Measurements from ENCODE around the gene DUOX1.
"Not testable (repeated sequence)": the region's sequence is repeated elsewhere in the genome, so short reads cannot be mapped to it uniquely, and the experiment has no call there.

Gene DUOX1

DNA sequence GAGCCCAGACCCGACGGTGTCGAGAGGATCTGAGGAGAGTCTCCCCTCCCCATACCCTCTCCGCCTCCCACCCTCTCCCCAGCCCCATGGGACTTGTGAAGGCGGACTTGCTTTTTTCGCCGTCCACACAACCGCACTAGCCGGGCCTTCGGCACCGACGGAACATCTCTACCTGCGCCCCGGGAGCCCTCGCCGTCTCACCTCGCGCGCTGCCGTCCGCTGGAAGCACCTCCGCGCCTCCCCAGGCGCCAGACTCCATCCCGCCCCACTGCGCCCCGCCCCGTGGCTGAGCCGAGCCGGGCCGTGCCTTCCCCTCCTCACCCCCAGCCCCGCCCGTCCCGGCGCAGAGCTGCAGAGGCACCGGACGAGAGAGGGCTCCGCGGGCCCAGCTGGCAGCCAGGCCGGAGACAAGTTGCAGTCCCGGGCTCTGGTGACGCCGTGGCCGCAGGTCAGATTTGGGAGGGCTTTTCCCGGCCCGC, at the start of gene DUOX1, which contains the start of gene DUOXA1:
Gene DUOX1 (plus strand): TSS at position 344 of the 479 bp plus-strand sequence. CDS start 1,973 bp downstream, outside the sequence.
Gene DUOXA1 (minus strand): TSS at position 229 of the 479 bp plus-strand sequence. CDS start 6,865 bp downstream, outside the sequence.
- H3K4me3 ChIP-seq (ENCODE audit: low read depth, low read length) = no peak within 1 kb of the TSS
- peaks cover 90% of the 10 kb centered on the region for H3K27me3 ChIP-seq (ENCODE audit: insufficient read depth, low read length)
- H2AFZ ChIP-seq (ENCODE audit: low read length, unreplicated experiment) = no peak within 1 kb of the TSS
- no peak within 1 kb of the TSS for H3K27ac ChIP-seq (ENCODE audit: low read depth, low read length)
- no peaks in the 10 kb centered on the region for H3K79me2 ChIP-seq (ENCODE audit: control insufficient read depth, insufficient read depth, low read length, unreplicated experiment)
- no peaks in the 10 kb centered on the region for H3K36me3 ChIP-seq (ENCODE audit: insufficient read depth, low read length)
- H3K4me1 ChIP-seq (ENCODE audit: control insufficient read depth, insufficient read depth, low read length, unreplicated experiment) = no peaks in the 10 kb centered on the region

DNA sequence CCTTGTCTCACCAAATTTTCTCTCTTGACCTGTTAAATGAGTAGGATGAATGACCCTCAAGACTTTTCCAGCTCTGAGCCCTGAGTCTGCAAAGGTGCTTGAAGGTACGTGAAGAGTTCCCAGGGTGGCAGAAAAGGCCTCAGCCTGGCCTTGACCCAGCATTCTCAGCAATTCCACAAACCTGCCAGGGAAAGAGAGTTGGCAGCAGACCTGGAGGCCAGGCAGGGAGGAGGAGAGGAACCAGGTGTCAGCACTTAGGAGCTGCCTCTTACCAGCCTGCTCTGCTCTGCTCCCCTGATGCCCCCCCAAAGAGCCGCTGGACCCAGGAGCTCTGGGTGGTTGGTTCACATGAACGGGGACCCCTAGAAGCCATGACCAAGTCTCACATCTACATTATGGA, 49.2 kb upstream of the DUOX1 start:
- not testable (repeated sequence) for H3K4me3 ChIP-seq (ENCODE audit: low read depth, low read length); H3K4me1 ChIP-seq (ENCODE audit: control insufficient read depth, insufficient read depth, low read length, unreplicated experiment); H3K36me3 ChIP-seq (ENCODE audit: insufficient read depth, low read length); H2AFZ ChIP-seq (ENCODE audit: low read length, unreplicated experiment); H3K79me2 ChIP-seq (ENCODE audit: control insufficient read depth, insufficient read depth, low read length, unreplicated experiment); H3K27ac ChIP-seq (ENCODE audit: low read depth, low read length)
- H3K27me3 ChIP-seq (ENCODE audit: insufficient read depth, low read length) = peaks cover 25% of the 10 kb centered on the region

DNA sequence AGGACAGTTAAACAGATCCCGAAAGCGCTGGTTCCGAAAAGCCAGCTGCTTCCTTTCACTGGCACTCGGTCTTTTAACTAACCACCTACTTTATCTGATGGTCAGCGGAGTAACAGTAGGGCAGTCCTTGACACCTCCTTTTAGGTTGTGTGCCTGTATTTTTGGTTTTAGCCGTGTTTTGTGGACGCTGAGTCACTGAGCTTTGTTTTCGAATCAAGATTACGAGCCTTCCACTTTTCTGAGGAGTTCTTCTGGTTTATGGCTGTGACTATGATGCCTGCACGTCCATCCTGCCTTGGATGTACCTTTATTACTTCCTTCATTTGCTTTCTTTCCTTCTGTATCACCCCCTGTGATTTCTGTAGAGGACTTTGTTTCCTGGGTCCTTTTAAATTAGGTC, 47.4 kb upstream of the DUOX1 start:
- H2AFZ ChIP-seq (ENCODE audit: low read length, unreplicated experiment); H3K27ac ChIP-seq (ENCODE audit: low read depth, low read length); H3K79me2 ChIP-seq (ENCODE audit: control insufficient read depth, insufficient read depth, low read length, unreplicated experiment); H3K4me3 ChIP-seq (ENCODE audit: low read depth, low read length); H3K4me1 ChIP-seq (ENCODE audit: control insufficient read depth, insufficient read depth, low read length, unreplicated experiment); H3K36me3 ChIP-seq (ENCODE audit: insufficient read depth, low read length): not testable (repeated sequence)
- peaks cover 36% of the 10 kb centered on the region for H3K27me3 ChIP-seq (ENCODE audit: insufficient read depth, low read length)

- H2AFZ ChIP-seq (ENCODE audit: low read length, unreplicated experiment) = no peak overlapping the region
- H3K79me2 ChIP-seq (ENCODE audit: control insufficient read depth, insufficient read depth, low read length, unreplicated experiment) = no peaks in the 10 kb centered on the region
- H3K27me3 ChIP-seq (ENCODE audit: insufficient read depth, low read length) = peaks cover 44% of the 10 kb centered on the region
- no peaks in the 10 kb centered on the region for H3K36me3 ChIP-seq (ENCODE audit: insufficient read depth, low read length)
- no peak overlapping the region for H3K4me3 ChIP-seq (ENCODE audit: low read depth, low read length)
- no peak overlapping the region for H3K27ac ChIP-seq (ENCODE audit: low read depth, low read length)
- H3K4me1 ChIP-seq (ENCODE audit: control insufficient read depth, insufficient read depth, low read length, unreplicated experiment) = no peaks in the 10 kb centered on the region
Measured at GRCh38 chr15:45083223-45083622, 46.6 kb upstream of the DUOX1 start.

GRCh38 chr15:45084163-45084562, 45.6 kb upstream of the DUOX1 start:
- H3K27ac ChIP-seq (ENCODE audit: low read depth, low read length) = no peak overlapping the region
- H3K4me3 ChIP-seq (ENCODE audit: low read depth, low read length) = no peak overlapping the region
- H3K79me2 ChIP-seq (ENCODE audit: control insufficient read depth, insufficient read depth, low read length, unreplicated experiment) = no peaks in the 10 kb centered on the region
- H2AFZ ChIP-seq (ENCODE audit: low read length, unreplicated experiment) = no peak overlapping the region
- no peaks in the 10 kb centered on the region for H3K36me3 ChIP-seq (ENCODE audit: insufficient read depth, low read length)
- H3K27me3 ChIP-seq (ENCODE audit: insufficient read depth, low read length) = peaks cover 49% of the 10 kb centered on the region
- no peaks in the 10 kb centered on the region for H3K4me1 ChIP-seq (ENCODE audit: control insufficient read depth, insufficient read depth, low read length, unreplicated experiment)

DNA sequence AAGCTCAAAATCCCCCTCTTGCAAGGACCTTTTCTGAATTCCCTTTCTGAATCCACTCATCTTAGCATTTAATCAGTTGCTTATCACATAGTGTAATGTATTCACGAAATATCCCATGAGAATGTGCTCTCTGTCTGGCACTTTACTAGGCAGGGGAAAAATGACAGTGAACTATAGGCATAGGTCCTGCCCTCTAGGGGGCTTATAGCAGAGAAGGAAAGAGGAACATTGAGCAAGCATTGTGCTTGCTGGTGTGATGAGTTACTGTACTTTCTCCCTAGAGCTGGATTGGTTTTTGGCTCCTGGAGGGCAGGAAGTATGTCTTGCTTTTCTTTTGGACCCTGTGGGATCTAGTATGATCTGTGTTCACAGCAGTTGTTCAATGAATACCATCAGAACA, 42.3 kb upstream of the DUOX1 start:
- Histone ChIP-seq H3K79me2 (ENCODE audit: control insufficient read depth, insufficient read depth, low read length, unreplicated experiment) (no peaks in the 10 kb centered on the region), H3K36me3 (ENCODE audit: insufficient read depth, low read length) (no peaks in the 10 kb centered on the region), H3K4me3 (ENCODE audit: low read depth, low read length) (no peak overlapping the region), H2AFZ (ENCODE audit: low read length, unreplicated experiment) (no peak overlapping the region), H3K27me3 (ENCODE audit: insufficient read depth, low read length) (peaks cover 78% of the 10 kb centered on the region), H3K4me1 (ENCODE audit: control insufficient read depth, insufficient read depth, low read length, unreplicated experiment) (peaks cover 9% of the 10 kb centered on the region), H3K27ac (ENCODE audit: low read depth, low read length) (no peak overlapping the region)

DNA sequence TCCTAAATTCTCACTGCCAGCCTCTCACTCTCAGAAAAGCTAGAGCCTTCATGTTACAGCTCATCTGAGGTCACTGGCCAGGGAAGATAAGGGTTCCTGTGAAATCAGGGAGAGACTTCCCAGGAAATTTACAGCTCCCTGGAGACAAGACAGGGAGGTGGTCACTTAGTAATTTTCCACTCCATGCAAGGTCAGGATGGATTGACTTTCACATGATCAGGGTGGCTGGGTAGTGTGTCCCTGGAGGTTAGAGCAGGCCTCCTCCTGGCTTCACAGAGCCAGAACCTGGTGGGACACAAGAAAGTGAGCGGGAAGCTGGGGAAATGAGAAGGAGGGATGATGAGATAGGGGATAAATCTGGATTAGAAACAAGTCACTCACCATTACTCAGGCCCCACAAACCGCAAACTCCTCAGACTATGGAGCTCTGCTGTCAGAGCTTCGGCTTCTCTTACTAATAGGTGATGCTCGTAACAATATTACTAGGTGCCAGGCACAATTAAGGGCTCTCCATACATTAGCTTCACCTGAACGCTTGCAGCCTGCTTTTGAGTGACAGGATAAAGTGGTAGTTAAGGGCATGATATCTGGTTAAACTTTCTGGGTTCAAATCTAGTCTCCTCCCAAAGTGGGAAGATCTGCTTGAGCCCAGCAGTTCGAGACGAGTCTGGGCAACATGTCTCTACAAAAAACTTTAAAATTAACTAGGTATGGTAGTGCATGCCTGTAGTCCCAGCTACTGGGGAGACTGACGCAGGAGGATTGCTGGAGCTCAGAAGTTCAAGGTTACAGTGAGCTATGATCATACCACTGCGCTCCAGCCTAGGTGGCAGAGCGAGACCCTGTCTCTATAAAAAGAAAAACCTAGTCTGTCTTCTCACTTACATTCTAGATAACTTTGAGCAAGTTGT, 40.7 kb upstream of the DUOX1 start:
- H3K4me1 ChIP-seq (ENCODE audit: control insufficient read depth, insufficient read depth, low read length, unreplicated experiment) = peaks cover 9% of the 10 kb centered on the region
- no peaks in the 10 kb centered on the region for H3K79me2 ChIP-seq (ENCODE audit: control insufficient read depth, insufficient read depth, low read length, unreplicated experiment)
- H3K4me3 ChIP-seq (ENCODE audit: low read depth, low read length) = no peak overlapping the region
- peaks cover 82% of the 10 kb centered on the region for H3K27me3 ChIP-seq (ENCODE audit: insufficient read depth, low read length)
- H3K27ac ChIP-seq (ENCODE audit: low read depth, low read length) = no peak overlapping the region
- no peaks in the 10 kb centered on the region for H3K36me3 ChIP-seq (ENCODE audit: insufficient read depth, low read length)
- H2AFZ ChIP-seq (ENCODE audit: low read length, unreplicated experiment) = no peak overlapping the region

- Histone ChIP-seq H3K79me2 (ENCODE audit: control insufficient read depth, insufficient read depth, low read length, unreplicated experiment) (no peaks in the 10 kb centered on the region), H3K4me3 (ENCODE audit: low read depth, low read length) (no peak overlapping the region), H3K27me3 (ENCODE audit: insufficient read depth, low read length) (peaks cover 74% of the 10 kb centered on the region), H3K4me1 (ENCODE audit: control insufficient read depth, insufficient read depth, low read length, unreplicated experiment) (peaks cover 9% of the 10 kb centered on the region), H3K36me3 (ENCODE audit: insufficient read depth, low read length) (no peaks in the 10 kb centered on the region), H3K27ac (ENCODE audit: low read depth, low read length) (no peak overlapping the region), H2AFZ (ENCODE audit: low read length, unreplicated experiment) (no peak overlapping the region)
Measured at GRCh38 chr15:45089712-45090373, 40.0 kb upstream of the DUOX1 start.

DNA sequence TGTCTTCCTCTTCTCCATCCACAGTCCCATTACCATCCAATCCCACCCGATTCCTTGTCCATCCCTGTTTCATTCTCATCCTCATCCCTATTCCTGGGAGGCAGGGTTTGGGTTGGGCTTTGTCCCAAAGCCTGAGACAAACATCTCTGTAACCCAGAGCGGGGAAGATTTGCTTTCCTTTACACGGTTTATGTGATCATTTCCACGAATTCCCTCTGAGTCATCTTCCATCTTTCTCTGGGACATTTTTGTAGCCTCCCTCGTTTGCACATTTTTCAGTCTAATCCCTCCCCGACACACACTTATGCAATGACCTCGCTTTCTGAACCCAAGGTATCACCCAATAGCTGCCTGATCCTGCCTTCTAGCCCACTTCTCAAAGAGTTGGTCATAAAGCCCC, 38.6 kb upstream of the DUOX1 start:
- Histone ChIP-seq H2AFZ (ENCODE audit: low read length, unreplicated experiment) (peak overlapping the region; percentile 7), H3K27ac (ENCODE audit: low read depth, low read length) (no peak overlapping the region; the same call in 1 of the 2 replicates), H3K79me2 (ENCODE audit: control insufficient read depth, insufficient read depth, low read length, unreplicated experiment) (no peaks in the 10 kb centered on the region), H3K27me3 (ENCODE audit: insufficient read depth, low read length) (peaks cover 66% of the 10 kb centered on the region), H3K4me3 (ENCODE audit: low read depth, low read length) (no peak overlapping the region), H3K4me1 (ENCODE audit: control insufficient read depth, insufficient read depth, low read length, unreplicated experiment) (peaks cover 9% of the 10 kb centered on the region), H3K36me3 (ENCODE audit: insufficient read depth, low read length) (no peaks in the 10 kb centered on the region)

GRCh38 chr15:45091576-45091975, 38.2 kb upstream of the DUOX1 start:
- no peaks in the 10 kb centered on the region for H3K79me2 ChIP-seq (ENCODE audit: control insufficient read depth, insufficient read depth, low read length, unreplicated experiment)
- no peak overlapping the region for H3K4me3 ChIP-seq (ENCODE audit: low read depth, low read length)
- H2AFZ ChIP-seq (ENCODE audit: low read length, unreplicated experiment) = peak overlapping the region; percentile 7
- no peak overlapping the region; the same call in 1 of the 2 replicates for H3K27ac ChIP-seq (ENCODE audit: low read depth, low read length)
- H3K36me3 ChIP-seq (ENCODE audit: insufficient read depth, low read length) = no peaks in the 10 kb centered on the region
- peaks cover 63% of the 10 kb centered on the region for H3K27me3 ChIP-seq (ENCODE audit: insufficient read depth, low read length)
- peaks cover 9% of the 10 kb centered on the region for H3K4me1 ChIP-seq (ENCODE audit: control insufficient read depth, insufficient read depth, low read length, unreplicated experiment)

All from ACC112 (cell line).